Measurements from ENCODE around the gene MFSD6. TPM values are rescaled to one million over a fixed set of nuclear protein-coding genes. Genes with fewer than 3 reads are reported as not detected.

MFSD6 gene
- total RNA-seq, 3 donors from 2014 or later (not counting 1 experiment from before 2014, with no cell fraction given): 36.7 to 50.5 (median 48.0) TPM

GRCh38 chr2:190537765-190538164, 129.6 kb downstream of the MFSD6 start:
- 100% methylated on average over 1 of the region's 1 CpG for WGBS (ENCODE audit: insufficient coverage)
- Histone ChIP-seq H3K36me3 (ENCODE audit: control insufficient read depth, insufficient read depth, low read length) (no peaks in the 10 kb centered on the region), H3K4me1 (ENCODE audit: control insufficient read depth, insufficient read depth, low read length) (peaks cover 15% of the 10 kb centered on the region), H3K9me3 (ENCODE audit: control insufficient read depth, insufficient read depth, low read length) (peaks cover 9% of the 10 kb centered on the region), H3K4me3 (ENCODE audit: low read length) (no peak overlapping the region), H3K27me3 (ENCODE audit: control insufficient read depth, insufficient read depth, low read length) (no peaks in the 10 kb centered on the region), H3K27ac (ENCODE audit: low read length) (no peak overlapping the region)
- Mint-ChIP-seq H3K36me3 (peaks cover 50% of the 10 kb centered on the region), H3K4me3 (no peak overlapping the region), H3K27ac (peak overlapping the region; percentile 98 to 99), H3K4me1 (peaks cover 26 to 36% of the 10 kb centered on the region in 2 donors), H3K27me3 (ENCODE audit: low read depth in 2 of 2) (no peaks in the 10 kb centered on the region), H3K9me3 (peaks cover 12 to 27% of the 10 kb centered on the region in 2 donors)
- intact Hi-C loops (cut with micrococcal nuclease): loop anchor here (10.0 kb wide), 2 partner anchors 347 to 753 kb away; partner anchors contain the start of genes GLS, ORMDL1 and PMS1
- TF ChIP-seq, protein P1, sequence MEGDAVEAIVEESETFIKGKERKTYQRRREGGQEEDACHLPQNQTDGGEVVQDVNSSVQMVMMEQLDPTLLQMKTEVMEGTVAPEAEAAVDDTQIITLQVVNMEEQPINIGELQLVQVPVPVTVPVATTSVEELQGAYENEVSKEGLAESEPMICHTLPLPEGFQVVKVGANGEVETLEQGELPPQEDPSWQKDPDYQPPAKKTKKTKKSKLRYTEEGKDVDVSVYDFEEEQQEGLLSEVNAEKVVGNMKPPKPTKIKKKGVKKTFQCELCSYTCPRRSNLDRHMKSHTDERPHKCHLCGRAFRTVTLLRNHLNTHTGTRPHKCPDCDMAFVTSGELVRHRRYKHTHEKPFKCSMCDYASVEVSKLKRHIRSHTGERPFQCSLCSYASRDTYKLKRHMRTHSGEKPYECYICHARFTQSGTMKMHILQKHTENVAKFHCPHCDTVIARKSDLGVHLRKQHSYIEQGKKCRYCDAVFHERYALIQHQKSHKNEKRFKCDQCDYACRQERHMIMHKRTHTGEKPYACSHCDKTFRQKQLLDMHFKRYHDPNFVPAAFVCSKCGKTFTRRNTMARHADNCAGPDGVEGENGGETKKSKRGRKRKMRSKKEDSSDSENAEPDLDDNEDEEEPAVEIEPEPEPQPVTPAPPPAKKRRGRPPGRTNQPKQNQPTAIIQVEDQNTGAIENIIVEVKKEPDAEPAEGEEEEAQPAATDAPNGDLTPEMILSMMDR (IDR thresholded peaks at IDR 0.05): no peak
- DNase-seq (peak in 1 of 2 donors; percentile 64), ATAC-seq (peak in 1 of 3 donors; percentile 4)

- H3K9me3 ChIP-seq (ENCODE audit: control insufficient read depth, insufficient read depth, low read length): peaks cover 9% of the 10 kb centered on the region
- intact Hi-C loops (cut with micrococcal nuclease): loop anchor here (10.0 kb wide), 2 partner anchors 347 to 753 kb away; partner anchors contain the start of genes GLS, ORMDL1 and PMS1
- H3K27me3 ChIP-seq (ENCODE audit: control insufficient read depth, insufficient read depth, low read length): no peaks in the 10 kb centered on the region
- no peak for ATAC-seq
- no peaks in the 10 kb centered on the region for H3K36me3 ChIP-seq (ENCODE audit: control insufficient read depth, insufficient read depth, low read length)
- Mint-ChIP-seq H3K4me3 (no peak overlapping the region), H3K27ac (peak overlapping the region; percentile 30 to 98), H3K27me3 (ENCODE audit: low read depth in 2 of 2) (no peaks in the 10 kb centered on the region), H3K4me1 (peaks cover 24 to 32% of the 10 kb centered on the region in 2 donors), H3K9me3 (peaks cover 12 to 27% of the 10 kb centered on the region in 2 donors), H3K36me3 (peaks cover 52% of the 10 kb centered on the region)
- H3K4me1 ChIP-seq (ENCODE audit: control insufficient read depth, insufficient read depth, low read length): peaks cover 11% of the 10 kb centered on the region
- H3K27ac ChIP-seq (ENCODE audit: low read length): no peak overlapping the region
- no peak for DNase-seq
- no peak overlapping the region for H3K4me3 ChIP-seq (ENCODE audit: low read length)
- TF ChIP-seq, protein P1 (IDR thresholded peaks at IDR 0.05): no peak
Observed at GRCh38 chr2:190538201-190538600, 130.0 kb downstream of the MFSD6 start.

DNA sequence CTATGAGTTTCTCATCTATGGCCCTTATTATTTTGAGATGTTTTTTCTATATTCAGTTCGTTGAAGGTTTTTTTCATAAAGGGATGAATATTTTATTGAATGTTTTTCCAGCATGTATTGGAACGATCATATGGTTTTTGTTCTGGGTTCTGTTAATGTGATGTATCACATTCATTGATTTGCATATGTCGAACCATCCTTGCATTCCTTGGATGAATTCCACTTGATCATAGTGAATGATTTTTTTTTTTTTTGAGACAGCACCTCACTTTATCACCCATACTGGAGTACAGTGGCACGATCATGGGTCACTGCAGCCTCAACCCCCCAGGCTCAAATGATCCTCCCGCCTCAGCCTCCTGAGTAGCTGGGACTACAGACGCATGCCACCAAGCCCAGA, 131.9 kb downstream of the MFSD6 start:
- Histone ChIP-seq H3K4me1 (ENCODE audit: control insufficient read depth, insufficient read depth, low read length) (peaks cover 4% of the 10 kb centered on the region), H3K27me3 (ENCODE audit: control insufficient read depth, insufficient read depth, low read length) (no peaks in the 10 kb centered on the region), H3K4me3 (ENCODE audit: low read length) (no peak overlapping the region), H3K27ac (ENCODE audit: low read length) (no peak overlapping the region), H3K9me3 (ENCODE audit: control insufficient read depth, insufficient read depth, low read length) (peaks cover 9% of the 10 kb centered on the region), H3K36me3 (ENCODE audit: control insufficient read depth, insufficient read depth, low read length) (no peaks in the 10 kb centered on the region)
- TF ChIP-seq, protein P1 (IDR thresholded peaks at IDR 0.05): no peak
- DNase-seq (peak in 1 of 2 donors; percentile 31), ATAC-seq (no peak)
- Mint-ChIP-seq H3K36me3 (peaks cover 52% of the 10 kb centered on the region), H3K9me3 (peaks cover 12 to 27% of the 10 kb centered on the region in 2 donors), H3K27me3 (ENCODE audit: low read depth in 2 of 2) (no peaks in the 10 kb centered on the region), H3K4me3 (no peak overlapping the region), H3K4me1 (peaks cover 14 to 23% of the 10 kb centered on the region in 2 donors), H3K27ac (peak overlapping the region in 1 of 2 donors; percentile 23)
- WGBS (ENCODE audit: insufficient coverage): 97% methylated on average over 3 of the region's 6 CpGs
- intact Hi-C loops (cut with micrococcal nuclease): no loop called here

- TF ChIP-seq, protein P1 (IDR thresholded peaks at IDR 0.05): no peak
- Mint-ChIP-seq H3K4me3 (no peak overlapping the region), H3K9me3 (peaks cover 8 to 16% of the 10 kb centered on the region in 2 donors), H3K27ac (peak overlapping the region in 1 of 2 donors; percentile 56), H3K4me1 (peaks cover 6 to 10% of the 10 kb centered on the region in 2 donors), H3K27me3 (ENCODE audit: low read depth in 2 of 2) (no peaks in the 10 kb centered on the region), H3K36me3 (peaks cover 30% of the 10 kb centered on the region)
- Histone ChIP-seq H3K36me3 (ENCODE audit: control insufficient read depth, insufficient read depth, low read length) (no peaks in the 10 kb centered on the region), H3K27ac (ENCODE audit: low read length) (no peak overlapping the region), H3K4me1 (ENCODE audit: control insufficient read depth, insufficient read depth, low read length) (no peaks in the 10 kb centered on the region), H3K9me3 (ENCODE audit: control insufficient read depth, insufficient read depth, low read length) (peaks cover 9% of the 10 kb centered on the region), H3K4me3 (ENCODE audit: low read length) (no peak overlapping the region), H3K27me3 (ENCODE audit: control insufficient read depth, insufficient read depth, low read length) (no peaks in the 10 kb centered on the region)
- WGBS (ENCODE audit: insufficient coverage): 93% methylated on average over 1 of the region's 3 CpGs
- ATAC-seq (no peak), DNase-seq (no peak)
- intact Hi-C loops (cut with micrococcal nuclease): no loop called here
Observed at GRCh38 chr2:190545093-190545492, 136.9 kb downstream of the MFSD6 start.

Measured in natural killer cell (primary cell).